Measurements from ENCODE around the gene PDE10A.

The PDE10A gene

DNA sequence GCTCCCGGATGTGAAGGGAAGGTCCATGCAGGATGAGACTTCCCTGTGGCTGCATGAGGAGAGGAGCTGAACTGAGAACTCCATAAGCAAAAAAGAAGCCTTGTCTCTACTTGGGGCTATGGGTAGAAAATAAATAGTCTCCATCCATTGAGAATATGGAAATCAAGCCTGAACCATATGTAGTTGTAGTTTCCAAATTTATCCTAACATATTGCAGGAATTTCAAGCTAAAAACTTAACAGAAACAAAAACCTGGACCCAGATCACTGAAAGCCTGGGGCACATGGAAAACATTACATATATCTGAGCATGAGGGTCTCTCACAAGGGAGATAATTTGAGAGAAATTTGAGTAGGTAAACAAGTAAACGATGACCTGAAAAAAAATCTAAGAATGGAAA, 258.7 kb downstream of the PDE10A start:
- no peak for DNase-seq (ENCODE audit: low read depth)
- TF ChIP-seq, protein P1, sequence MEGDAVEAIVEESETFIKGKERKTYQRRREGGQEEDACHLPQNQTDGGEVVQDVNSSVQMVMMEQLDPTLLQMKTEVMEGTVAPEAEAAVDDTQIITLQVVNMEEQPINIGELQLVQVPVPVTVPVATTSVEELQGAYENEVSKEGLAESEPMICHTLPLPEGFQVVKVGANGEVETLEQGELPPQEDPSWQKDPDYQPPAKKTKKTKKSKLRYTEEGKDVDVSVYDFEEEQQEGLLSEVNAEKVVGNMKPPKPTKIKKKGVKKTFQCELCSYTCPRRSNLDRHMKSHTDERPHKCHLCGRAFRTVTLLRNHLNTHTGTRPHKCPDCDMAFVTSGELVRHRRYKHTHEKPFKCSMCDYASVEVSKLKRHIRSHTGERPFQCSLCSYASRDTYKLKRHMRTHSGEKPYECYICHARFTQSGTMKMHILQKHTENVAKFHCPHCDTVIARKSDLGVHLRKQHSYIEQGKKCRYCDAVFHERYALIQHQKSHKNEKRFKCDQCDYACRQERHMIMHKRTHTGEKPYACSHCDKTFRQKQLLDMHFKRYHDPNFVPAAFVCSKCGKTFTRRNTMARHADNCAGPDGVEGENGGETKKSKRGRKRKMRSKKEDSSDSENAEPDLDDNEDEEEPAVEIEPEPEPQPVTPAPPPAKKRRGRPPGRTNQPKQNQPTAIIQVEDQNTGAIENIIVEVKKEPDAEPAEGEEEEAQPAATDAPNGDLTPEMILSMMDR (IDR thresholded peaks at IDR 0.05; ENCODE audit: low read depth, low read length) = no peak
- TF ChIP-seq, protein P2, sequence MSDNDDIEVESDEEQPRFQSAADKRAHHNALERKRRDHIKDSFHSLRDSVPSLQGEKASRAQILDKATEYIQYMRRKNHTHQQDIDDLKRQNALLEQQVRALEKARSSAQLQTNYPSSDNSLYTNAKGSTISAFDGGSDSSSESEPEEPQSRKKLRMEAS (IDR thresholded peaks at IDR 0.05; ENCODE audit: low read depth, low read length) = no peak
- TF ChIP-seq POLR2A (IDR thresholded peaks at IDR 0.05; ENCODE audit: extremely low read depth, insufficient read length) (no peak), MYC (IDR thresholded peaks at IDR 0.05; ENCODE audit: low read depth, low read length) (no peak)

DNA sequence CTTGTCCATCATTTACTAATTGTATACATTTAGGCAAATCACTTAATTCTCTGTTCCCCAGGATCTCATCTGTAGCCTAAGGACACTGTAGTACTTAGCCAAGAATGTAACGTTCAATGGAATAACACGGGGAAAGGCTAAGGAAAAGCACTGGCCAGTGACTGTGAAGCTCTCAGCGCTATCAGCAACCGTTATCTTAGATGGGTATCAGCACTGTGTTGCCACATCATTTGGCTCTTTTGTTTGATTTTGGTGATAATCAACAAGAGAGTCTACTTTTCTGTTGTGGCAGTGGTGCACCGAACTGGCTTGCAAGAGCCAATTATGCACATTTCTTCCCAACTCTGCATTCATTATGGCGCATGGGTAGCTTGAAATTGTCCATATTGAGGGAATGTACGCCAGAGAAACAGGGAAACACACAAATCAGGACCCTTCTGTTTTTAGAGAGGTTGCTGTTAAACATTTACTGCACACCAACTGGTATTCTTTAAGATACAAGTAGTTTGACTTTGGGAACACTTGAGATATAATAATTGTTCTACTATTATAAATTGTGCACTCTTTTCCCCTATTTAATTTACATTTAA, 259.9 kb downstream of the PDE10A start:
- H3K4me3 ChIP-seq (ENCODE audit: low read depth, low read length) = no peak overlapping the region
- no peak for DNase-seq (ENCODE audit: low read depth)
- TF ChIP-seq MYC (IDR thresholded peaks at IDR 0.05; ENCODE audit: low read depth, low read length) = no peak
- TF ChIP-seq, protein P2 (IDR thresholded peaks at IDR 0.05; ENCODE audit: low read depth, low read length) = no peak
- TF ChIP-seq, protein P1 (IDR thresholded peaks at IDR 0.05; ENCODE audit: low read depth, low read length) = no peak

More for the DNA sequence above, 258.7 kb downstream of the PDE10A start:
- no peak overlapping the region for H3K4me3 ChIP-seq (ENCODE audit: low read depth, low read length)

DNA sequence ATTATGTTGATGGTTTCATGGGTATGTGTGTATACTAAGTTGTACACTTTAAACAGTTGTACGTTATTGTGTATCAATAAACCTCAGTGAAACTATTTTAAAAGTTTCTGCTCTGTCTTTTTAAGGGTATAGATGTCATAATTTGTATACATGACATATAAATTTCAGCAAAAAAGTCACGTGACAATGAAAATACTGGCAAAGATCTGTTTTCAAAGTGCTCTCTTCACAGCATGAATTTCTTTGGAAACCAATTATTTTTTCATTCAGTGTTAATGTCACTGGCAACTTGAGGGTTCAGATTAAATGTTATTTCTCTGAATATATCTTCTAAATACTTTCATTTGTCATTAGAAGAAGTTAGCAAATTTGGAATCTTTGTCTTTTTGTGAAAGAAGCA, 261.9 kb downstream of the PDE10A start:
- TF ChIP-seq POLR2A (IDR thresholded peaks at IDR 0.05; ENCODE audit: extremely low read depth, insufficient read length) (no peak), MYC (IDR thresholded peaks at IDR 0.05; ENCODE audit: low read depth, low read length) (no peak)
- TF ChIP-seq, protein P1 (IDR thresholded peaks at IDR 0.05; ENCODE audit: low read depth, low read length) = no peak
- TF ChIP-seq, protein P2 (IDR thresholded peaks at IDR 0.05; ENCODE audit: low read depth, low read length) = no peak
- no peak for DNase-seq (ENCODE audit: low read depth)
- no peak overlapping the region for H3K4me3 ChIP-seq (ENCODE audit: low read depth, low read length)

DNA sequence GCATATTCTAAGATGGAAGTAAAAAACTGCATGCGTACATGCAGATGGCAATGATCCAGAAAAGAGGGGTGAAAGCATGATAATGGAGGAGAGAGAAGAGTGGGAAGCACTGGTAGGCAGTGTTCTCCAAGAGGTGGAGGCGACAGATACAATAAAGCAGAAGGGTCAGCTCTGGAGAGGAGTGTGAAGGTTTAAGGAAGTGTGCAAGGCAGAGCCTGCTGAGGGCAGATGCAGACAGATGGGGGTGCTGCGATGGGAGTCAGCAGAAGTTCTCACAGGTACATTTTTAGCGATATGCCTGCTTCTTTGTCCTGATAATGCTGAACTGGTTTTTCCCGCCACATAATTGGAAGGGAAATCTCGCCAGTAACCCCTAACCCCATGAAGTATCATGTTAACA, 272.6 kb downstream of the PDE10A start:
- TF ChIP-seq POLR2A (IDR thresholded peaks at IDR 0.05; ENCODE audit: extremely low read depth, insufficient read length) = no peak
- TF ChIP-seq, protein P2 (IDR thresholded peaks at IDR 0.05; ENCODE audit: low read depth, low read length) = no peak
- TF ChIP-seq, protein P1 (IDR thresholded peaks at IDR 0.05; ENCODE audit: low read depth, low read length) = no peak
- no peak for TF ChIP-seq MYC (IDR thresholded peaks at IDR 0.05; ENCODE audit: low read depth, low read length)
- DNase-seq (ENCODE audit: low read depth) = no peak
- H3K4me3 ChIP-seq (ENCODE audit: low read depth, low read length) = no peak overlapping the region

DNA sequence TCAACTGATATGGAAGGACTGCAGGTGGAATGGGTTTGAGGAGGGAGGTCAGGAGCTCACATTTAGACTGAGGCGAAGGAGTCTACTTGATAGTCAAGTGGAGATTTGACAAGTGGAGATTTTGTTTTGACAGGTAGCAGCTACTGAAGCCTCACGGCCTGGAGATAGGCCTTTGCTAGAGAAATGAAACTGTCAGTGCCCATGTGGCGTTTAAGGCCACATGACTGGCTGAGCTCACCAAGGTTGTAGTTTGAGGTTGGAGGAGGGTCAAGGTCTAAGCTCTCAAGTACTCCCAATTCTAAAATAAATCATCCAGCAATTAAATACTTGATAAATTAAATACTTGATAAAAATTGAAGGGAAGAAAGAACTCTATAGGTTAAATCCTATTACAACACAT, 273.5 kb downstream of the PDE10A start:
- DNase-seq (ENCODE audit: low read depth) = no peak
- no peak overlapping the region for H3K4me3 ChIP-seq (ENCODE audit: low read depth, low read length)
- TF ChIP-seq, protein P2 (IDR thresholded peaks at IDR 0.05; ENCODE audit: low read depth, low read length) = no peak
- TF ChIP-seq POLR2A (IDR thresholded peaks at IDR 0.05; ENCODE audit: extremely low read depth, insufficient read length) (no peak), MYC (IDR thresholded peaks at IDR 0.05; ENCODE audit: low read depth, low read length) (no peak)
- TF ChIP-seq, protein P1 (IDR thresholded peaks at IDR 0.05; ENCODE audit: low read depth, low read length) = no peak

Data from NB4 (cell line).